CD14-positive monocyte (primary cell): ENCODE results near the gene CSMD2. TPM values are rescaled to one million over a fixed set of nuclear protein-coding genes. Genes with fewer than 3 reads are reported as not detected.

Experiments
- DNase-seq, 3 donors: peaks; one replicate each; pipeline ENCODE4 v3.0.0-alpha.2; 2011 to 2022
- H2AFZ ChIP-seq: 2 replicates; pipeline ENCODE4 v1.6.0; 2012; ENCODE audit warnings: mild to moderate bottlenecking, low read depth, low read length, inconsistent platforms; ENCODE audit not compliant: insufficient read depth, poor library complexity, severe bottlenecking
- H3K27ac ChIP-seq, 2 donors: 1 replicate in 1 of 2; 2 replicates in 1 of 2; pipeline ENCODE4 v1.5.1; 2012 to 2013; ENCODE audit warnings: low read length in 2 of 2, control low read depth in 1 of 2, inconsistent platforms in 1 of 2, low read depth in 1 of 2, mild to moderate bottlenecking in 1 of 2
- H3K27me3 ChIP-seq, 2 donors: one replicate each; pipeline versions ENCODE4 v1.6.0 to v1.6.1; 2011 to 2013; ENCODE audit warnings: low read length in 2 of 2; ENCODE audit not compliant: control insufficient read depth in 2 of 2, insufficient read depth in 2 of 2
- H3K36me3 ChIP-seq, 2 donors: replicated peaks in 1 of 2; 1 replicate in 1 of 2; 2 replicates in 1 of 2; pipeline versions ENCODE4 v1.5.1 to v1.6.1; 2012 to 2013; ENCODE audit warnings: low read length in 2 of 2, control low read depth in 1 of 2, inconsistent platforms in 1 of 2, mild to moderate bottlenecking in 1 of 2; ENCODE audit not compliant: insufficient read depth in 2 of 2, control insufficient read depth in 1 of 2
- H3K4me1 ChIP-seq, 2 donors: 1 replicate in 1 of 2; 2 replicates in 1 of 2; pipeline versions ENCODE4 v1.5.1 to v1.6.1; 2012 to 2013; ENCODE audit warnings: low read length in 2 of 2, control low read depth in 1 of 2, inconsistent platforms in 1 of 2, mild to moderate bottlenecking in 1 of 2, moderate library complexity in 1 of 2; ENCODE audit not compliant: insufficient read depth in 2 of 2, control insufficient read depth in 1 of 2
- H3K4me2 ChIP-seq: replicated peaks from 2 replicates; pipeline ENCODE3; 2012; ENCODE audit warnings: low read length, moderate library complexity, mild to moderate bottlenecking; ENCODE audit not compliant: poor library complexity, severe bottlenecking; ENCODE audit errors: extremely low read depth
- H3K4me3 ChIP-seq, 3 experiments: fragments of 200-600 bp in 1 of 3; sonication (generic) in 1 of 3; replicated peaks in 1 of 3; 1 replicate in 2 of 3; 2 replicates in 1 of 3; pipeline ENCODE4 v1.5.1; 2011 to 2013; ENCODE audit warnings: low read length in 3 of 3, mild to moderate bottlenecking in 3 of 3, control low read depth in 2 of 3, low read depth in 2 of 3, inconsistent platforms in 1 of 3, moderate library complexity in 1 of 3
- H3K79me2 ChIP-seq: 2 replicates; pipeline ENCODE4 v1.6.0; 2012; ENCODE audit warnings: mild to moderate bottlenecking, control low read depth, inconsistent platforms, low read length, moderate library complexity; ENCODE audit not compliant: insufficient read depth
- H3K9ac ChIP-seq: 2 replicates; pipeline ENCODE4 v1.6.0; 2017; ENCODE audit warnings: low read length, mild to moderate bottlenecking; ENCODE audit not compliant: insufficient read depth, poor library complexity, severe bottlenecking
- H3K9me3 ChIP-seq, 2 donors: replicated peaks in 1 of 2; 1 replicate in 1 of 2; 2 replicates in 1 of 2; pipeline versions ENCODE4 v1.5.1 to v1.6.1; 2012 to 2013; ENCODE audit warnings: low read length in 2 of 2, control low read depth in 1 of 2; ENCODE audit not compliant: control insufficient read depth in 1 of 2, insufficient read depth in 1 of 2
- H4K20me1 ChIP-seq: 2 replicates; pipeline ENCODE4 v1.6.0; 2012; ENCODE audit warnings: mild to moderate bottlenecking, low read length, control low read depth, moderate library complexity; ENCODE audit not compliant: insufficient read depth
- H3K27ac Mint-ChIP-seq, 7 donors: one replicate each; pipeline ENCODE4 v1.8.0; 2020; ENCODE audit warnings: mild to moderate bottlenecking in 7 of 7, mixed read lengths in 7 of 7, moderate library complexity in 6 of 7, inconsistent platforms in 2 of 7
- H3K27me3 Mint-ChIP-seq, 3 donors: one replicate each; pipeline ENCODE4 v1.8.0; 2021 to 2022; ENCODE audit warnings: low read depth in 3 of 3, mild to moderate bottlenecking in 3 of 3, mixed read lengths in 3 of 3, moderate library complexity in 3 of 3, inconsistent platforms in 1 of 3
- H3K36me3 Mint-ChIP-seq, 2 donors: one replicate each; pipeline ENCODE4 v1.8.0; 2020; ENCODE audit warnings: mixed read lengths in 2 of 2, inconsistent platforms in 1 of 2, mild to moderate bottlenecking in 1 of 2
- H3K4me1 Mint-ChIP-seq: one replicate; pipeline ENCODE4 v1.8.0; 2020; ENCODE audit warnings: mild to moderate bottlenecking, mixed read lengths
- H3K4me3 Mint-ChIP-seq, 2 donors: one replicate each; pipeline ENCODE4 v1.8.0; 2020; ENCODE audit warnings: mild to moderate bottlenecking in 2 of 2, mixed read lengths in 2 of 2, moderate library complexity in 1 of 2
- H3K9me3 Mint-ChIP-seq, 7 donors: one replicate each; pipeline ENCODE4 v1.8.0; 2020 to 2022; ENCODE audit warnings: mixed read lengths in 7 of 7, mild to moderate bottlenecking in 6 of 7, moderate library complexity in 6 of 7, inconsistent platforms in 2 of 7
- CTCF ChIP-seq: fragments of 200-600 bp; IDR thresholded peaks from one replicate; pipeline ENCODE4 v1.8.0; 2022; ENCODE audit warnings: antibody characterized with exemption, mild to moderate bottlenecking
- WGBS: methylation state at CpG from one replicate; pipeline ENCODE4 v1.1.5; 2013; ENCODE audit warnings: missing lambda C conversion rate; ENCODE audit not compliant: insufficient coverage; 5-methylcytosine and 5-hydroxymethylcytosine counted together
- intact Hi-C, 2 donors: fragments of 100-400 bp; cut with micrococcal nuclease; formaldehyde crosslinking; loops; one replicate each; pipeline versions ENCODE4 v1.15.0 to v1.15.1; 2023
- polyA plus RNA-seq, 3 donors: library from polyadenylated mRNA; depleted of rRNA in 1 of 3; unstranded in 2 of 3; stranded (reverse) in 1 of 3; fragments of 300-500 nt in 2 of 3; fragments of >200 nt in 1 of 3; fragmentation: Illumina TruSeq in 2 of 3; gene quantifications; 1 replicate in 2 of 3; 2 replicates in 1 of 3; pipeline ENCODE4 v1.2.3, GENCODE V29; 2012 to 2021

The CSMD2 gene
- polyA plus RNA-seq, 3 donors: 0.04 TPM; not detected in 2

GRCh38 chr1:33898406-33898805 is 266.6 kb downstream of the CSMD2 start:
- H3K9me3 ChIP-seq: no peaks in the 10 kb centered on the region
- Mint-ChIP-seq H3K4me3 (no peak overlapping the region), H3K9me3 (peaks cover 0 to 11% (median 0%) of the 10 kb centered on the region in 7 donors), H3K27ac (no peak overlapping the region), H3K36me3 (no peaks in the 10 kb centered on the region), H3K27me3 (peaks cover 0 to 7% (median 5%) of the 10 kb centered on the region in 3 donors), H3K4me1 (no peaks in the 10 kb centered on the region)
- no peak overlapping the region for H3K9ac ChIP-seq
- H3K79me2 ChIP-seq: no peaks in the 10 kb centered on the region
- intact Hi-C loops: no loop called here
- H3K27me3 ChIP-seq: no peaks in the 10 kb centered on the region
- 74% methylated on average over 2 of the region's 3 CpGs for WGBS
- H4K20me1 ChIP-seq: no peaks in the 10 kb centered on the region
- no peak overlapping the region for H3K4me3 ChIP-seq
- no peak overlapping the region for H2AFZ ChIP-seq
- no peak for TF ChIP-seq CTCF
- DNase-seq: no peak
- H3K27ac ChIP-seq: no peak overlapping the region
- H3K4me2 ChIP-seq: no peak overlapping the region
- no peaks in the 10 kb centered on the region for H3K36me3 ChIP-seq
- H3K4me1 ChIP-seq: no peaks in the 10 kb centered on the region

GRCh38 chr1:33897092-33897725 is 267.8 kb downstream of the CSMD2 start:
- WGBS: 91% methylated on average over 5 of the region's 5 CpGs
- no peak for DNase-seq
- intact Hi-C loops: no loop called here

More at GRCh38 chr1:33897092-33897725, 267.8 kb downstream of the CSMD2 start:
- H3K4me3 ChIP-seq: no peak overlapping the region
- no peaks in the 10 kb centered on the region for H4K20me1 ChIP-seq
- no peak overlapping the region for H3K4me2 ChIP-seq
- TF ChIP-seq CTCF: no peak
- no peaks in the 10 kb centered on the region for H3K4me1 ChIP-seq
- no peak overlapping the region for H3K9ac ChIP-seq
- H3K27me3 ChIP-seq: no peaks in the 10 kb centered on the region
- H3K27me3 Mint-ChIP-seq: peaks cover 0 to 7% (median 5%) of the 10 kb centered on the region in 3 donors
- no peak overlapping the region for H2AFZ ChIP-seq
- H3K4me1 Mint-ChIP-seq: no peaks in the 10 kb centered on the region
- H3K4me3 Mint-ChIP-seq: no peak overlapping the region
- H3K9me3 Mint-ChIP-seq: peaks cover 0 to 11% (median 2%) of the 10 kb centered on the region in 7 donors
- no peaks in the 10 kb centered on the region for H3K36me3 ChIP-seq
- H3K79me2 ChIP-seq: no peaks in the 10 kb centered on the region
- no peaks in the 10 kb centered on the region for H3K9me3 ChIP-seq
- no peaks in the 10 kb centered on the region for H3K36me3 Mint-ChIP-seq
- no peak overlapping the region for H3K27ac Mint-ChIP-seq
- no peak overlapping the region for H3K27ac ChIP-seq
